HFFc6 (cell line): ENCODE data around the gene KLHL35. TPM values are rescaled to one million over a fixed set of nuclear protein-coding genes. Genes with fewer than 3 reads are reported as not detected.

Source experiments
- DNase-seq: peaks from one replicate; pipeline ENCODE4 v3.0.0-alpha.2; 2018
- H3K27ac Mint-ChIP-seq: 2 replicates; pipeline ENCODE4 v1.8.0; 2020; ENCODE audit warnings: mild to moderate bottlenecking, mixed read lengths
- H3K27me3 Mint-ChIP-seq: 2 replicates; pipeline ENCODE4 v1.8.0; 2021; ENCODE audit warnings: mild to moderate bottlenecking, moderate library complexity, mixed read lengths; ENCODE audit not compliant: insufficient read depth
- H3K36me3 Mint-ChIP-seq: 2 replicates; pipeline ENCODE4 v1.8.0; 2021; ENCODE audit warnings: low read depth, mixed read lengths
- H3K4me1 Mint-ChIP-seq: 2 replicates; pipeline ENCODE4 v1.8.0; 2020; ENCODE audit warnings: low read depth, mixed read lengths
- H3K4me3 Mint-ChIP-seq: 2 replicates; pipeline ENCODE4 v1.8.0; 2020; ENCODE audit warnings: mild to moderate bottlenecking, moderate library complexity, mixed read lengths
- H3K9me3 Mint-ChIP-seq: 2 replicates; pipeline ENCODE4 v1.8.0; 2020; ENCODE audit warnings: mild to moderate bottlenecking, mixed read lengths
- long read RNA-seq: library from polyadenylated mRNA; unstranded; transcript quantifications from one replicate; pipeline ENCODE4 v2.0.0, GENCODE V29; 2019
- total RNA-seq, 6 experiments: library from RNA; stranded (reverse); fragmentation: NEBNext Ultra II Directional; extraction: Animal tissue kit (Norgen Biotek cat#: 25700); gene quantifications; 2 replicates in 1 of 6; 3 replicates in 5 of 6; pipeline ENCODE4 v1.2.3, GENCODE V29; 2021
- TF ChIP-seq, protein P1 (sequence below): fragments of 200-600 bp; sonication (generic); IDR thresholded peaks from 2 replicates; pipeline ENCODE4 v1.5.0; 2021; ENCODE audit warnings: antibody characterized with exemption, mild to moderate bottlenecking

The KLHL35 gene, protein sequence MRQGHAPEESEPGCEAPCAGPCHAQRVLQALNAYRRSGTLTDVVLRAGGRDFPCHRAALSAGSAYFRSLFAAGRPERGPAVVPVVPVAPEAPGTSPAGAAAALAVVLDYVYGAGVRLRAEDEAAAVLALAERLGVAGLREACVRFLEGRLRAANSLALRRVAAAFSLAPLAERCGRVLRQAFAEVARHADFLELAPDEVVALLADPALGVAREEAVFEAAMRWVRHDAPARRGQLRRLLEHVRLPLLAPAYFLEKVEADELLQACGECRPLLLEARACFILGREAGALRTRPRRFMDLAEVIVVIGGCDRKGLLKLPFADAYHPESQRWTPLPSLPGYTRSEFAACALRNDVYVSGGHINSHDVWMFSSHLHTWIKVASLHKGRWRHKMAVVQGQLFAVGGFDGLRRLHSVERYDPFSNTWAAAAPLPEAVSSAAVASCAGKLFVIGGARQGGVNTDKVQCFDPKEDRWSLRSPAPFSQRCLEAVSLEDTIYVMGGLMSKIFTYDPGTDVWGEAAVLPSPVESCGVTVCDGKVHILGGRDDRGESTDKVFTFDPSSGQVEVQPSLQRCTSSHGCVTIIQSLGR
- total RNA-seq, result not detected
- long read RNA-seq, result 0 reads

DNA sequence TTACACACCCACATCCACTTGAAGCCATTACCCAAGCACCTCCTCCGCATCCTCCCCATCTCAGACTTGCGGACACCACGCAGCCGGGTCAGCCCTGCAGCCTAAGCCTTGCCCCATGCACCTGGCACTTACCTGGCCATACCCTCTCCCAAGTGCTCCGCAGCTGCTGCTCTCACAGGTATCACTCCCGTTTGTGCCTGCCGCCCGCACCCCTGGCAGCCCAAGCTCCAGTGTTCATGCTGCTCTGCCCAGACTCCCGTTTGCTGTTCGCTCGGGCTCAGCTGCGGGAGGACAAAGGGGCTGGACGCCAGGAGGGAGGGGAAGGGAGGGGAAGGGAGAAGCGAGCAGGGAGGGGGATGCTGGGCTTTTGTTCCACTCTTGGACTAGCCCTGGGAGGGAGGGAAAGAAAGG, at the start of gene KLHL35:
KLHL35 (minus strand) TSS at position 293 of the 411 bp plus-strand sequence. CDS start 2,574 bp downstream, outside the sequence.
- H3K27ac Mint-ChIP-seq, result no peak within 1 kb of the TSS
- no peak for DNase-seq
- H3K4me3 Mint-ChIP-seq, result no peak within 1 kb of the TSS
- TF ChIP-seq, protein P1, sequence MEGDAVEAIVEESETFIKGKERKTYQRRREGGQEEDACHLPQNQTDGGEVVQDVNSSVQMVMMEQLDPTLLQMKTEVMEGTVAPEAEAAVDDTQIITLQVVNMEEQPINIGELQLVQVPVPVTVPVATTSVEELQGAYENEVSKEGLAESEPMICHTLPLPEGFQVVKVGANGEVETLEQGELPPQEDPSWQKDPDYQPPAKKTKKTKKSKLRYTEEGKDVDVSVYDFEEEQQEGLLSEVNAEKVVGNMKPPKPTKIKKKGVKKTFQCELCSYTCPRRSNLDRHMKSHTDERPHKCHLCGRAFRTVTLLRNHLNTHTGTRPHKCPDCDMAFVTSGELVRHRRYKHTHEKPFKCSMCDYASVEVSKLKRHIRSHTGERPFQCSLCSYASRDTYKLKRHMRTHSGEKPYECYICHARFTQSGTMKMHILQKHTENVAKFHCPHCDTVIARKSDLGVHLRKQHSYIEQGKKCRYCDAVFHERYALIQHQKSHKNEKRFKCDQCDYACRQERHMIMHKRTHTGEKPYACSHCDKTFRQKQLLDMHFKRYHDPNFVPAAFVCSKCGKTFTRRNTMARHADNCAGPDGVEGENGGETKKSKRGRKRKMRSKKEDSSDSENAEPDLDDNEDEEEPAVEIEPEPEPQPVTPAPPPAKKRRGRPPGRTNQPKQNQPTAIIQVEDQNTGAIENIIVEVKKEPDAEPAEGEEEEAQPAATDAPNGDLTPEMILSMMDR, result no peak
- H3K4me1 Mint-ChIP-seq, result peaks cover 8% of the 10 kb centered on the region
- peaks cover 4% of the 10 kb centered on the region for H3K36me3 Mint-ChIP-seq
- H3K9me3 Mint-ChIP-seq, result peaks cover 8% of the 10 kb centered on the region
- H3K27me3 Mint-ChIP-seq, result peaks cover 55% of the 10 kb centered on the region

DNA sequence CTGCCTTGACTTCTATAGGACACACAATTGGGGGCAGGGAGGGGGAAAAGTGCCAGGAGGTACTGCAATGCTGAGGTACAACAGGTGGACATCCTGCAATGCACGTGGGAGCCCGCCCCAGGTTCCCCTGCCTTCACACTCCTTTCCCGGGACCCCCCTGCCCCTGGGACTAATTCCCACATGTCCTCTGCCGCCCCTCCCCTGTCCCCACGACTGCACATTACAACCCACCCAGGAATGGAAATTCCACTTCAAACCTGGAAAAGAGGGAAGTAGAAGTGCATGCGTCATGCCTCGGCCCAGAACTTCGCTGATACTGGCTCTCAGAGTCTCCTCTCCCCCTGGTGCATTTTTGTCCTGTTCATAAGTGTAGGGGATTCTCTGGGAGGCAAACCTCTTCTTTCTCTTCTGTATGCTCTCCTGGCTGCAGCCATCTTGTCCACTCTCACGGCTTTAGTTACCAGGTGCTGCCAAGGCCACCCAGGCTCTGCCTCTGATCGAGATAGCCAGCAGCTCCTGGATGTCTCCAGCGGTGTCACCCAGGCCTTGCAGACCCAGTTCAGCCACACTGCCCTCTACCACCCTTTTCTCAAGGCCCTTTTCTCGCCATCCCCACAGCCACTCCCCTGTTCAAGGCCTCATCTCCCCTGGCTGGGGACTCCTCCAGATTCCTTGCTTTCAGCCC, 49.1 kb upstream of the KLHL35 start:
- Mint-ChIP-seq H3K9me3 (no peaks in the 10 kb centered on the region), H3K27ac (no peak overlapping the region), H3K4me1 (no peaks in the 10 kb centered on the region), H3K4me3 (no peak overlapping the region), H3K27me3 (peaks cover 9% of the 10 kb centered on the region), H3K36me3 (no peaks in the 10 kb centered on the region)
- no peak for DNase-seq
- TF ChIP-seq, protein P1, result no peak

DNA sequence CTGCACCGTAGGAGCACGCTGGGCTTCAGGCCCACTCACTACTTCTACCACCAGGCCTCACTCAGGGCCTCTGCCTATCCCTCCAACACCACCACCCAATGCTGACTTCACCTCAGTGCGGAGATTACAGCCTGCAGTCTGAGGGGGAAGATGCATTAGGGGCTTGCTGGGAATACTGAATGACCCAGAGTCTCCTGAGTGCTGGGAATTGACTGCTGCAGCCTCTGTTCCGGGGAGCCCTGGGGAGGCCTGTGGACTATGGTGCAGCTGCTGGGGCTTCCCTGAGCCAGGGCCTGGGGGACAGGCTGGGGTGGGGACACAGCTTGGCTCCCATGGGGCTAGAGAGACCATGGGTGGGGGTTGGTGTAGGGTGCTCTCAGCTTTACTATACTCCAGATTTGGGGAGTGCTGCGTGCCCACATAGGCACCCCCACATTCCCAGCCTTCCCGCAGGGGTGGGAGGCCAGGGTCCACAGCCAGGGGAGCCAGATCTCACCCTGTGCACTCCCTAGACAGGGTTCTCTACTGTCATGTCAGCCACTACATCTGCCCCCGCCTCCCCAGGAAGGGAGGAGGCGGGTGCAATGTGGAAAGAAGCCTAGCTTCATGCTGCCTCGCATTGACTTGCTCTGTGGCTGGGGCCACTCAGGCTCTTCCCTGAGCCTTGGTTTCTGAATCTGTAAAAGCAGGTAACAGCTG, 48.4 kb upstream of the KLHL35 start:
- Mint-ChIP-seq H3K27me3 (peaks cover 7% of the 10 kb centered on the region), H3K27ac (no peak overlapping the region), H3K9me3 (no peaks in the 10 kb centered on the region), H3K4me1 (no peaks in the 10 kb centered on the region), H3K4me3 (no peak overlapping the region), H3K36me3 (no peaks in the 10 kb centered on the region)
- TF ChIP-seq, protein P1, result no peak
- no peak for DNase-seq

DNA sequence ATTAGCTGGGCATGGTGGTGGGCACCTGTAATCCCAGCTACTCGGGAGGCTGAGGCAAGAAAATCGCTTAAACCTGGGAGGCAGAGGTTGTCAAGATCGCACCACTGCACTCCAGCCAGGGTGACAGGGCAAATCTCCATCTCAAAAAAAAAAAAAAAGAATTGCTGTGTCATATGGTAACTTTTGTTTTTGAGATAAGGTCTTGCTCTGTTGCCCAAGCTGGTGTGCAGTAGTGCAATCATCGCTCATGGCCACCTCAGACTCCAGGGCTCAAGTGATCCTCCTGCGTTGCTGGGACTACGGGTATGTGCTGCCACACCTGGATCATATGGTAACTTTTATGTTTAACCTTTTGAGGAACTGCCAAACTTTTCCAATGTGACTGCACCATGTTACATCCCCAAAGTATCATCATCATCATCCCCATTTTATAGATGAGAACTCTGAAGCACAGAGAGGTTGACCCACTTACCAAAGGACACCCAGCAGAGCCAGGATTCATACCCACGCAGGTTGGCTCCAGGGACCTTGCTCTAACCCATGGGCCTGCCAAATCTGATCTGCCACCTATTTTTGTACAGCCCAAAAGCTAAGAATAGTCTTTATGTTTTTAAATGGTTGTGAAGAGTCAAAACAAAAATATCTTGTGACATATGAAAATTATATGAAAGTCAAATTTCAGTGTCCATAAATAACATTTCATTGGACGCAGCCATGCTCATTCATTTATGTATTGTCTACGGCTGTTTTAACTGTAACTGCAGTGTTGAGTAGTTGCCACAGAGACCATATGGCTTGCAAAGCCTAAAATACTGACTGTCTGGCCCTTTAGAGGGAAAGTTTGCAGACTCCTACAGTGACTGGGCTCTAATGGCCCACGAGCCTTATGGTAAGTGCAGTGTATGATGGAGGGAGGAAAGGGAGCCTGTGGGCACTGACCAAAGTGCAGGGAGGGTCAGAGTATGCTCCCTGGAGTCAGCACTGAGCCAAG, 47.5 kb upstream of the KLHL35 start:
- TF ChIP-seq, protein P1, result no peak
- Mint-ChIP-seq H3K4me1 (peaks cover 8% of the 10 kb centered on the region), H3K4me3 (no peak overlapping the region), H3K27ac (no peak overlapping the region), H3K36me3 (no peaks in the 10 kb centered on the region), H3K9me3 (no peaks in the 10 kb centered on the region), H3K27me3 (peaks cover 7% of the 10 kb centered on the region)
- no peak for DNase-seq
